GM12878 (cell line): ENCODE results near the gene IL4I1.

Experiments used
- BCLAF1 ChIP-seq: fragments of 450-650 bp; IDR thresholded peaks from 2 replicates; pipeline ENCODE4 v1.6.1; 2017; ENCODE audit warnings: antibody characterized with exemption, mild to moderate bottlenecking, moderate library complexity
- MYC ChIP-seq: IDR thresholded peaks from 2 replicates; pipeline ENCODE4 v1.6.1; 2011; ENCODE audit warnings: mild to moderate bottlenecking, low read length, moderate library complexity, inconsistent platforms; ENCODE audit not compliant: insufficient read depth, insufficient replicate concordance, insufficient read length, severe bottlenecking
- RAD21 ChIP-seq: IDR thresholded peaks from 2 replicates; pipeline ENCODE4 v1.6.1; 2011; ENCODE audit warnings: mild to moderate bottlenecking, low read depth, low read length, moderate library complexity; ENCODE audit not compliant: insufficient read depth
- RCOR1 ChIP-seq: conservative IDR thresholded peaks from 2 replicates; pipeline ENCODE4 v1.6.1; 2012; ENCODE audit warnings: low read depth, low read length, improper control_type of control experiment
- SPI1 ChIP-seq: IDR thresholded peaks from 2 replicates; pipeline ENCODE4 v1.6.1; 2011; ENCODE audit warnings: low read depth, mild to moderate bottlenecking, low read length, moderate library complexity, borderline replicate concordance; ENCODE audit not compliant: insufficient read depth
- TF ChIP-seq, protein P1 (sequence below), 3 experiments: IDR thresholded peaks in 2 of 3; conservative IDR thresholded peaks in 1 of 3; 2 replicates each; pipeline ENCODE4 v1.5.1; 2011; ENCODE audit warnings: low read depth in 3 of 3, low read length in 3 of 3, mild to moderate bottlenecking in 3 of 3, control low read depth in 2 of 3, moderate library complexity in 2 of 3, inconsistent platforms in 1 of 3, mixed read lengths in 1 of 3; ENCODE audit not compliant: control insufficient read depth in 2 of 3, insufficient read depth in 1 of 3; ENCODE audit errors: extremely low read depth in 1 of 3

DNA sequence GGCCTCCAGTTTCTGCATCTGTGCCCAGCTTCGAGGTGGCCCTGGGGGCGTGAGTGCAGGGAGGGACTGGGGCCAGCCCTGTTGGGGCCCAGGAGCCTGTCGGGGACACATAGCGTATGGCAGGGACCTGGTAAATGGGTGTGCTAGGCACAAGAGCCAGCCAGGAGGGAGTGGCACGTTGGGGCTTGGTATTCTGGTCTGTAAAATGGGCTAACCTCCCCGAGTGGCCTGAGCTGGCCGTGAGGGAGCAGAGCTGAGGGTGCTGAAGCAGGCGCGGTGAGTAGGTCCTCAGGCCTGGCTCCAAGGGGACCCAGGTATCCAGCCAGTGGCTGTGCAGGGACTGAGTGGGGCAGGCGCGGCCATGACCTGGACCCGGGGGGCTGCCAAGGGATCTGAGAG, 41.4 kb downstream of the IL4I1 start:
- TF ChIP-seq, protein P1, sequence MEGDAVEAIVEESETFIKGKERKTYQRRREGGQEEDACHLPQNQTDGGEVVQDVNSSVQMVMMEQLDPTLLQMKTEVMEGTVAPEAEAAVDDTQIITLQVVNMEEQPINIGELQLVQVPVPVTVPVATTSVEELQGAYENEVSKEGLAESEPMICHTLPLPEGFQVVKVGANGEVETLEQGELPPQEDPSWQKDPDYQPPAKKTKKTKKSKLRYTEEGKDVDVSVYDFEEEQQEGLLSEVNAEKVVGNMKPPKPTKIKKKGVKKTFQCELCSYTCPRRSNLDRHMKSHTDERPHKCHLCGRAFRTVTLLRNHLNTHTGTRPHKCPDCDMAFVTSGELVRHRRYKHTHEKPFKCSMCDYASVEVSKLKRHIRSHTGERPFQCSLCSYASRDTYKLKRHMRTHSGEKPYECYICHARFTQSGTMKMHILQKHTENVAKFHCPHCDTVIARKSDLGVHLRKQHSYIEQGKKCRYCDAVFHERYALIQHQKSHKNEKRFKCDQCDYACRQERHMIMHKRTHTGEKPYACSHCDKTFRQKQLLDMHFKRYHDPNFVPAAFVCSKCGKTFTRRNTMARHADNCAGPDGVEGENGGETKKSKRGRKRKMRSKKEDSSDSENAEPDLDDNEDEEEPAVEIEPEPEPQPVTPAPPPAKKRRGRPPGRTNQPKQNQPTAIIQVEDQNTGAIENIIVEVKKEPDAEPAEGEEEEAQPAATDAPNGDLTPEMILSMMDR (IDR thresholded peaks at IDR 0.05 in 2 of 3, conservative IDR thresholded peaks at IDR 0.05 in 1 of 3; ENCODE audit: control insufficient read depth in 2 of 3, extremely low read depth in 1 of 3, insufficient read depth in 1 of 3, low read depth in 3 of 3, low read length in 3 of 3): no peak
- TF ChIP-seq MYC (no peak), SPI1 (no peak), BCLAF1 (no peak), RCOR1 (no peak), RAD21 (no peak)
